IMR-90 (cell line): Measurements from ENCODE around the gene GPX3. TPM values are rescaled to one million over a fixed set of nuclear protein-coding genes. Genes with fewer than 3 reads are reported as not detected.

Experiments used
- FOS ChIP-seq: fragments of 150-350 bp; IDR thresholded peaks from 2 replicates; pipeline ENCODE4 v1.6.1; 2016; ENCODE audit warnings: low read depth, low read length
- POLR2A ChIP-seq: IDR thresholded peaks from 2 replicates; pipeline ENCODE4 v1.6.1; 2012; ENCODE audit warnings: mild to moderate bottlenecking, low read depth, low read length
- polyA plus RNA-seq, 3 experiments: library from polyadenylated mRNA; depleted of rRNA; stranded (reverse); fragments of >200 nt; gene quantifications; 2 replicates each; pipeline ENCODE4 v1.2.3, GENCODE V29; 2012; ENCODE audit warnings: low replicate concordance in 1 of 3
- total RNA-seq: library from RNA; depleted of rRNA; stranded (reverse); fragments of >200 nt; gene quantifications from 2 replicates; pipeline ENCODE4 v1.2.3, GENCODE V29; 2012
- TF ChIP-seq, protein P1 (sequence below): fragments of 150-350 bp; IDR thresholded peaks from 2 replicates; pipeline ENCODE4 v1.6.1; 2017; ENCODE audit warnings: mild to moderate bottlenecking, antibody characterized with exemption, low read length, low read depth

GPX3 gene
- total and polyA plus RNA-seq, 2 of the 4 experiments (the other 2 are of a cell fraction) = 0.36 to 1.0 TPM

DNA sequence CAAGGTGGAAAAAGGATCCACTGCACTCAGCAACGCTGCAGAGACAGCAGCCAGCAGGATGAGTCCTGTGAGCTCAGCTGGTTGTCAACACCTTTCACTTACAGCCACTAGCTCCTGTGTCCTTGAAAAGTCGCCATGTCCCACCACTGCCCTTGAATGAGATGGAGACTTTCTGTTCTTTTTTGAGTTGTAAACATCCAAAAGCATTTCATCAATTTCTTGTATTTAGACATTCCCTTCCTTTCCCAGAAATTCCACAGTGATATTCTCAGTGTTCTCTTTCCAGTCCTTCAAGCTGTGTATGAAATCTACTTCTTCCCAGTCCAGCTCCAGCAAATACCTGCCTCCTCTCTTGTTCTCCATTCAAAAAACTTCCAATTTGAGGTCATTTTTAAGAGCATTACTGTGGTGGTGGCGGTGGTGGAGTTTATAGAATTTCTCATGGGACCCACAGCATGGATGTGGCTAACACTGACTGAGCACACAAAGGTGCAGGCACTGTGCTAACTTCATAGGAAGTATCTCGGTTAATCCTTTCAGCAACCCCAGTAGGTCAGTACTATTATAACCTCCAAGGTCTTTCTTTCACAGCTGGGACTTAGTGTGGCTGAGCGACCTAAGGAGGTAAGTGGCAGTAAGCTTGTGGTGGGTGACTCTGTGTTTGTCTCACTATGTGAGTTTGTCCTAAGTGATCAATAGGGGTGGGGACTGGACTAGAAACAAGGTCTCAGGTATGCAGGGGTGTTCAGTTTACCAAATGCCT is 15.0 kb upstream of the GPX3 start (continued):
- TF ChIP-seq, protein P1, sequence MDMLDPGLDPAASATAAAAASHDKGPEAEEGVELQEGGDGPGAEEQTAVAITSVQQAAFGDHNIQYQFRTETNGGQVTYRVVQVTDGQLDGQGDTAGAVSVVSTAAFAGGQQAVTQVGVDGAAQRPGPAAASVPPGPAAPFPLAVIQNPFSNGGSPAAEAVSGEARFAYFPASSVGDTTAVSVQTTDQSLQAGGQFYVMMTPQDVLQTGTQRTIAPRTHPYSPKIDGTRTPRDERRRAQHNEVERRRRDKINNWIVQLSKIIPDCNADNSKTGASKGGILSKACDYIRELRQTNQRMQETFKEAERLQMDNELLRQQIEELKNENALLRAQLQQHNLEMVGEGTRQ = no peak
- no peak for TF ChIP-seq POLR2A
- TF ChIP-seq FOS = no peak
